Stomach (tissue), 9 donors: ENCODE results near the gene ZBTB46. TPM values are rescaled to one million over a fixed set of nuclear protein-coding genes. Genes with fewer than 3 reads are reported as not detected.

ENCODE experiments used
- DNase-seq, 2 donors: peaks; one replicate each; pipeline versions ENCODE4 v3.0.0 to v3.0.0-alpha.2; 2013 to 2019
- H3K27ac ChIP-seq, 5 donors: fragments of 200-600 bp in 4 of 5; sonication (generic) in 4 of 5; one replicate each; pipeline ENCODE4 v1.5.1; 2013 to 2019; ENCODE audit warnings: mild to moderate bottlenecking in 1 of 5, moderate library complexity in 1 of 5
- H3K27me3 ChIP-seq, 3 donors: fragments of 200-600 bp; sonication (generic); one replicate each; pipeline ENCODE4 v1.5.1; 2017 to 2019; ENCODE audit warnings: mixed run types in 1 of 3
- H3K36me3 ChIP-seq, 4 donors: fragments of 200-600 bp; sonication (generic); 1 replicate in 3 of 4; 2 replicates in 1 of 4; pipeline ENCODE4 v1.5.1; 2016 to 2019
- H3K4me1 ChIP-seq, 4 donors: fragments of 200-600 bp; sonication (generic); one replicate each; pipeline ENCODE4 v1.5.1; 2016 to 2019
- H3K4me3 ChIP-seq, 4 donors: fragments of 200-600 bp; sonication (generic) in 3 of 4; one replicate each; pipeline ENCODE4 v1.5.1; 2016 to 2019; ENCODE audit warnings: mild to moderate bottlenecking in 1 of 4
- H3K9me3 ChIP-seq, 4 donors: fragments of 200-600 bp; sonication (generic); one replicate each; pipeline ENCODE4 v1.5.1; 2016 to 2019
- CTCF ChIP-seq, 7 experiments: fragments of 450-650 bp in 4 of 7; fragments of 200-600 bp in 3 of 7; sonication (generic) in 3 of 7; IDR thresholded peaks; one replicate each; pipeline ENCODE4 v1.5.1; 2016 to 2019; ENCODE audit warnings: antibody characterized with exemption in 7 of 7, control low read depth in 2 of 7, mild to moderate bottlenecking in 1 of 7
- EP300 ChIP-seq: sonication (generic); formaldehyde crosslinking; IDR thresholded peaks from one replicate; pipeline ENCODE4 v1.6.1; 2017; ENCODE audit warnings: antibody characterized with exemption
- POLR2A ChIP-seq, 4 donors: fragments of 450-650 bp; IDR thresholded peaks; one replicate each; pipeline ENCODE4 v1.6.1; 2016; ENCODE audit warnings: antibody characterized with exemption in 4 of 4, control low read depth in 2 of 4, mild to moderate bottlenecking in 1 of 4, moderate library complexity in 1 of 4
- POLR2AphosphoS5 ChIP-seq, 3 donors: sonication (generic); formaldehyde crosslinking; IDR thresholded peaks; one replicate each; pipeline ENCODE4 v1.6.1; 2016; ENCODE audit warnings: antibody characterized with exemption in 3 of 3
- WGBS, 5 donors: extraction: QIAGEN DNeasy Blood & Tissue Kit in 3 of 5; methylation state at CpG; one replicate each; pipeline versions ENCODE4 v1.1.5 to v1.1.7; 2013 to 2018; 5-methylcytosine and 5-hydroxymethylcytosine counted together
- intact Hi-C: fragments of 100-400 bp; cut with DNase I; formaldehyde crosslinking; loops from one replicate; pipeline ENCODE4 v1.15.1; 2023; ENCODE audit warnings: low total_unique reads
- polyA plus RNA-seq, 3 donors: library from polyadenylated mRNA; stranded (reverse); fragments of 200-250 nt; gene quantifications; one replicate each; pipeline ENCODE4 v1.2.3, GENCODE V29; 2013
- total RNA-seq, 5 donors: library from RNA; depleted of rRNA; stranded (reverse); fragments of >200 nt; gene quantifications; one replicate each; pipeline versions ENCODE4 v1.1.0 to v1.2.3, GENCODE V29; 2014 to 2016
- donor health status: healthy with polysubstance abuse.
- donor health status: Bipolar disorder and iron deficiency.
- donor health status: healthy.

The ZBTB46 gene
- total and polyA plus RNA-seq, 8 donors, result 0.58 to 13.4 (median 2.5) TPM

- H3K4me1 ChIP-seq, result peaks cover 8 to 20% (median 13%) of the 10 kb centered on the region in 4 donors
- intact Hi-C loops, result no loop called here
- DNase-seq, result no peak
- no peaks in the 10 kb centered on the region for H3K9me3 ChIP-seq
- 91 to 94% (median 92%) methylated on average over 40 to 52 of the region's 52 CpGs for WGBS, 5 donors
- peaks cover 0 to 37% (median 27%) of the 10 kb centered on the region in 4 donors for H3K36me3 ChIP-seq
- TF ChIP-seq POLR2AphosphoS5 (IDR thresholded peaks at IDR 0.05) (no peak), EP300 (no peak), CTCF (IDR thresholded peaks at IDR 0.05) (no peak), POLR2A (IDR thresholded peaks at IDR 0.05) (no peak)
- no peak overlapping the region for H3K4me3 ChIP-seq
- H3K27ac ChIP-seq, result no peak overlapping the region
- H3K27me3 ChIP-seq, result peaks cover 0 to 13% (median 3%) of the 10 kb centered on the region in 3 donors
Measured at GRCh38 chr20:63771046-63771707, 59.9 kb downstream of the ZBTB46 start.

GRCh38 chr20:63769891-63770474 is 61.1 kb downstream of the ZBTB46 start:
- H3K27ac ChIP-seq, result no peak overlapping the region
- 87 to 94% (median 90%) methylated on average over 28 to 31 of the region's 31 CpGs for WGBS, 5 donors
- peaks cover 0 to 37% (median 27%) of the 10 kb centered on the region in 4 donors for H3K36me3 ChIP-seq
- TF ChIP-seq EP300 (no peak), CTCF (IDR thresholded peaks at IDR 0.05) (no peak), POLR2AphosphoS5 (IDR thresholded peaks at IDR 0.05) (no peak), POLR2A (IDR thresholded peaks at IDR 0.05) (no peak)
- DNase-seq, result no peak
- no peaks in the 10 kb centered on the region for H3K9me3 ChIP-seq
- intact Hi-C loops, result no loop called here
- H3K4me3 ChIP-seq, result no peak overlapping the region
- H3K27me3 ChIP-seq, result peaks cover 0 to 8% (median 0%) of the 10 kb centered on the region in 3 donors
- H3K4me1 ChIP-seq, result peaks cover 2 to 15% (median 7%) of the 10 kb centered on the region in 4 donors

GRCh38 chr20:63768591-63769515 is 62.2 kb downstream of the ZBTB46 start:
- no peak for TF ChIP-seq POLR2AphosphoS5 (IDR thresholded peaks at IDR 0.05)
- TF ChIP-seq CTCF (IDR thresholded peaks at IDR 0.05), result no peak
- no peak for TF ChIP-seq POLR2A (IDR thresholded peaks at IDR 0.05)
- TF ChIP-seq EP300, result no peak
- H3K27me3 ChIP-seq, result peaks cover 0 to 3% (median 0%) of the 10 kb centered on the region in 3 donors
- no peak for DNase-seq
- WGBS, 5 donors, result 86 to 91% (median 88%) methylated on average over 23 to 26 of the region's 26 CpGs
- H3K4me3 ChIP-seq, result no peak overlapping the region
- no peak overlapping the region for H3K27ac ChIP-seq
- H3K9me3 ChIP-seq, result no peaks in the 10 kb centered on the region
- H3K36me3 ChIP-seq, result peaks cover 0 to 37% (median 27%) of the 10 kb centered on the region in 4 donors
- intact Hi-C loops, result no loop called here
- H3K4me1 ChIP-seq, result peaks cover 0 to 5% (median 2%) of the 10 kb centered on the region in 4 donors

GRCh38 chr20:63767886-63768285 is 63.2 kb downstream of the ZBTB46 start:
- Histone ChIP-seq H3K36me3 (peaks cover 0 to 37% (median 30%) of the 10 kb centered on the region in 4 donors), H3K27me3 (no peaks in the 10 kb centered on the region), H3K4me1 (peaks cover 0 to 4% (median 0%) of the 10 kb centered on the region in 4 donors), H3K27ac (no peak overlapping the region), H3K4me3 (no peak overlapping the region), H3K9me3 (no peaks in the 10 kb centered on the region)
- DNase-seq, result no peak
- TF ChIP-seq POLR2A (IDR thresholded peaks at IDR 0.05), result no peak
- TF ChIP-seq CTCF (IDR thresholded peaks at IDR 0.05), result no peak
- no peak for TF ChIP-seq EP300
- TF ChIP-seq POLR2AphosphoS5 (IDR thresholded peaks at IDR 0.05), result no peak
- 75 to 89% (median 87%) methylated on average over 7 of the region's 7 CpGs for WGBS, 5 donors
- intact Hi-C loops, result no loop called here
